Stimulated activated CD4-positive, alpha-beta T cell treated with anti-CD3 and anti-CD28 coated beads, TNF-alpha, amount 100 ng/mL, for 24 hours (primary cell): ENCODE measurements around the gene MPPED1.

Source experiments
- DNase-seq, 3 experiments: peaks; one replicate each; pipeline ENCODE4 v3.0.0-alpha.2; 2020; ENCODE audit warnings: low read depth in 3 of 3

Gene MPPED1

DNA sequence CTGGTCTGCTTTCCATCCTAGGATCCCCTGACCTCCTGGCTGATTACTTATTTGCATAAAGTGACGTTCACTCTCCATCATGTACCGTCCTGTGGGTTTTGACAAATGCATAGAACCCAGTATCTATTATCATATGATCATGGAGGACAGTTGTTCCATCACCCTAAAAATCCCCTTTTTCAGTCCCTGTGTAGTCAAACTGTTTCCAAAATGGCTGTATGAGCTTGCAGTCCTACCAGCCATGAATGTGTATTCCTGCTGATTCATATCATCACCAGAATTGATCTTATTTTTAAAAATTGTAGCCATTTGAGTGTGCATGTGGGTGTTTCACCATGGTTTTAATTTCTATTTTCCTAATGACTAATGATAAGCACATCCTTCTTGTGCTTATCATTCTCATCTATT is 108.8 kb downstream of the MPPED1 start:
- no peak for DNase-seq

DNA sequence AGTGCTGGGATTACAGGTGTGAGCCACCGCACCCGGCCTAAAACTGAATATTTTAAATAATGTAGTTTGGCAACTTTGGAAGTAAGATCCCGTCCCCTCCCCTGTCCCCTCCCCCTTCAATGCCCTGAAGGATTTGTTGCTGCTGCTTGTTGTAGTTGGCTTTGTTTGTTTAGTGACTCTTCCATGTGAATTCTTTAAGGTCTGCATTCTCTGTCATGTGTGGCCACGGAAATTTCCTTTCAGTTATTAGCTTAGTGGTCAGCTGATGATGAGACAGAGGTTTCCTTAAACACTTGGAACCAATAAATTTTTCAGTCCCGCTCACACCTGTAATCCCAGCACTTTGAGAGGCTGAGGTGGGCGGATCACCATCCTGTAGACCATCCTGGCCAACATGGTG is 109.9 kb downstream of the MPPED1 start:
- no peak for DNase-seq

DNA sequence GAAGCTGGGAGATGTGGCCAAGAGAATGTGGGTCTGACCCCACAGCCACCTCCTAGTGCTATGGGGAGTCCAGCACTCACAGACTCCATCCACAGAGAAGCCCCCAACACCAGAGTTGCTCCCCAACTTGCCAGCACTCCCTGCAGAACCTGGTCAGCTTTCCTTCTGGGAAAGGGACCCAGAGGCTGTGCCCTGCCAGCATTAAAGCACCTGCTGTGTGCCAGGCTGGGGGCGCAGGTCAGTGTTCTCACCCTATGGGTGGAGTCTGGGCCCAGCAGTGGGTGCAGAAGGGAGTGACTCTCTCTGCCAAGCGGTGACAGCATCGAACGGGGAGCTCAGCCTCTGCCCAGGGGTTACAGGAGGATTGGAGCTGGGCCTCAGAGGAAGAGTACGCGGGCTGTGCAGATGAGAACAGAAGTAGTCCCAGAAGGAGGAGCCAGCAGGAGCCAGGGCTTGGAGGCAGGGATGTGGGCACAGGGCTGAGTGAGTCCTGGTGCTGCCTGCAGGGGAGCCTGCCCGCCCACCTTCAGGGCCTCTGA is 114.4 kb downstream of the MPPED1 start:
- no peak for DNase-seq

DNA sequence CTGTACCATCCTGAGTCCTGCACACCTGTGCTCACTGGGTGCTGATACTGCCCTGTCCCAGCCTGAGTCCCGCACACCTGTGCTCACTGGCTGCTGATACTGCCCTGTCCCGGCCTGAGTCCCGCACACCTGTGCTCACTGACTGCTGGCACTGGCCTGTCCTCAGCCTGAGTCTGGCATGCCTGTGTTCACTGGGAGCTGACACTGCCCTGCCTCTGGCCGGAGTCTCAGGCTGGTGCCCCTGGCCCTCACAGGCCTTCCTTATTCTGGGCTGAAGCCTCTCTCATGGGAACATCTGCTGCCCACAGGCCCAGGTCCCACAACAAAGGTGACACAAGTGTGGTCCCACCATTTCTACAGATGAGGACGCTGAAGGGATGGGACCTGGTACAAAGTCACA is 115.1 kb downstream of the MPPED1 start:
- no peak for DNase-seq

DNA sequence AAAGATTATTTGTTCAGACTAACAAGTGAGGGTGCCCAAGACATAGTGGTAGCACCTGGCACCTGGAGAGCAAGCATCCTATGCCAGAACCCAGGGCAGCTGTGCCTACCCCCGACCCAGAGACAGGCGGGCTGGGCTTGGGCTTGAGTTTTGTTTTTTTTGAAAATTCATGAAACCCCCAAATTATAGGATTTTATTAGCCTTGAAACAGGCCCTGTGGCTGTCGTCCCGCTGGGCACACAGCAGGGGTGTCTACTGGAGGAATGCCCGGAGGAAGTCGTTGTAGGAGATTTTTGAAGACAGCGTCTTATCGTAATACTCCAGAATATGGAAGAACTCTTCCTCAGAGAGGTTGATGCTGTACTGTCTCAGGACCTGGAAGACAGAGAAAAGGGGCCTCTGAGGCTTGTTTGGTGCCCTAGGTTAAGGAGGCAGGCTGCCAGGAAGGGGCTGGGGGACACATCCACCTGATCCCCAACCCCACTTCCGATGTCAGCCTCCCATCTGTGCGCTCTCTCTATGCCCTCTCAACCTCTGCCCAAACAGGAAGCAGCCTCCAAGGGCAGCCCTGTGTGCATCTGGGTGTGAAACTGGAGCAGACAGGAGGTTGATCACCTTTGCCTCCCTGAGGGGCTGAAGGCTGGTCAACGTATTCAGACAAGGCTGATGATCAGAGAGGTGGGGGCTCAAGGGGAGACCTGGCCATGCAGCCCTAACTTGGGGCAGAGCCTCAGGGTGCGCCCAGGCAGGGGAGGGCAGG is 117.0 kb downstream of the MPPED1 start:
- no peak for DNase-seq

DNA sequence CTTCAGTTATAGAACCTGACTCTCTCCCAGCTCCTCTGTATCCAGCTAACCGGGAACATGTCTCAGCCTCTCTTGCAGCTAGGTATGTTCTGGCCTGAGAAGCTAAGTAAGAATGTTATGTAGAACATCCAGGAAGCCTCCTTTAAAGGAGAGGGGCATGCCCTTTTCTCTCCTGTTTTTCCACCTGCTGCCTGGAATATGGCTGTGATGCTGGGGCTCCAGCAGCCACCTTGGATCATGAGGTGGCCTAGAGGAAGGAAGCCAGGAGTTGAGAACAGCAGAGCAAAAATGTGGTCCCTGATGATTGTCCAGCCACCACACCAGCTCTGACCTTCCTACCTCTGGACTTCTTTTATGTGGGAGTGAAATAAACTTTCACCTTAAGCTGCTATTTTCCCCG is 117.6 kb downstream of the MPPED1 start:
- DNase-seq = no peak

DNA sequence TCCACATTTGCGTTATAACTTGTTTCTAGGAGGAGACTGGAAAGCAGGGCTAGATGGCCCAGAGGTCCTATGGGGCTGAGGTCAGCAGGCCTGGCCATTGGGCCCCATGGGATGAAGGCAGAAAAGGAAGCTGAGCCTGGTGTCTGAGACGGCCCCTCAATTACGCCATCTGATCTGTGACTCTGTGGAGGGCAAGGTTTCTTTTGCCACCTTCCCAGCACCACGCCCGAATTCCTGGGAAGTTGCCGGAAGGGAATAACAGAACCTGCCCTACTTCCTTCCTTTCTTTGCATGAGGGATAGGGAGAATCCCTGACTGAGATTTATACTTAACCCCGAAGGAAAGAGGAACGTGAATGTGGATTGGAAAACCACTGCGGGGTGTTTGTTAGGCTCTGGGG is 118.1 kb downstream of the MPPED1 start:
- DNase-seq = no peak

DNA sequence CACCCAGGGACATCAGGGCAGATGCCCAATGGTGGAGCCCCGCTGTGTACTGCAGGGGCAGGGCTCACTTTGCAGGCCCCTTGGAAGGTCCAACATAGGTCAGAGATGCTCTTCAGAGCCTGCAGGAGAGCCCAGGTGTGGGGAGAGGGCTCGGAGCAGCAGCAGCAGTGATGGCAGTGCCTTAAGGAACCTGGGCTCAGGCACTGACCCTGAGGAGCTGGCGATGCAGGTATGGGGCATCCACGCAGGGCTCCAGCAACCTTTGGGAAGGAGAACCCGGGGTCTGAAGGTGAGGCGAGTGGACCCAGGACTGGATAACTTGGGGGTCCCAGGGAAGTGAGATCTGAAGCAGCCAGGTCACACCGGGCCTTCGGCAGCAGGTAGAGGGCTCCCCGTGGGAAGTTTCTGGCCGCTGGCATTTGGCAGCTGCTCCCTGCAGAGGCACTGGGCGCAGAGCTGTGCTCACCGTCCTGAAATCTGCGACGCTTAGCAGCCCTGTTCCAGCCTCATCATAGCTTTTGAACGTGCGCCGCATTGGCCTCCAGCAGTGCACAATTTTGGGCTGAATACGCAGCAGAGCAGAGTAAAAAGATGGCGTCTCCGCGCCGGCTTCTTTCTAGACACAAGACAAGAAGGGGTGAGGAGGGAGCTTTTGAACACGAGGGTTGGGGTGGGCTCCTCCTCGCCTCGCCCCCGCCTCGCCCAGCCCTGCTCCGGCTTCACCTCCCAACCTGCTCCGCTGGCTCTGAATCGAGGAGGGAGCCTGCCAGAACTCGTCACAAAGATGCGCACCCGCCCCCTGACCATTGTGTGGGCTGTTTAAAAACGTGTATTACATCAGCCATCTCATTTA is 118.8 kb downstream of the MPPED1 start:
- DNase-seq = no peak

DNA sequence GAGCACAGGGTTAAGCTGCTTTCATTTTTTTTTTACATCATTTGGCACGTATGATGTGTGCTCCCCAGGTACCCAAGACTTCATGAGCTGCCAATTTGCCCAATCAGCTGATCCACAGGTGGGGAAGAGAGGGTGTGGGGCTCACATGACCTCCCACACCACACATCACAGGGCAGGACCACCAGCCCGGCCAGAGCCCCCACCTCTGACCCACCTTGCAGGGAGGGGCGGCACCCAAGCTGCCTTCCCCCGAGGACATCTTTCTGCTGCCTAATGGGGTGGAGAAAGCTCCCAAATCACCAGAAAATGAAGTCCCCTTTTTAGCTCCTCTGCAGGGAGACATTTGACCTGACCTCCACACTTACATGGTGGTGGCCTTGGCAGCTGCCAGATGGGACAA is 119.8 kb downstream of the MPPED1 start:
- no peak for DNase-seq

DNA sequence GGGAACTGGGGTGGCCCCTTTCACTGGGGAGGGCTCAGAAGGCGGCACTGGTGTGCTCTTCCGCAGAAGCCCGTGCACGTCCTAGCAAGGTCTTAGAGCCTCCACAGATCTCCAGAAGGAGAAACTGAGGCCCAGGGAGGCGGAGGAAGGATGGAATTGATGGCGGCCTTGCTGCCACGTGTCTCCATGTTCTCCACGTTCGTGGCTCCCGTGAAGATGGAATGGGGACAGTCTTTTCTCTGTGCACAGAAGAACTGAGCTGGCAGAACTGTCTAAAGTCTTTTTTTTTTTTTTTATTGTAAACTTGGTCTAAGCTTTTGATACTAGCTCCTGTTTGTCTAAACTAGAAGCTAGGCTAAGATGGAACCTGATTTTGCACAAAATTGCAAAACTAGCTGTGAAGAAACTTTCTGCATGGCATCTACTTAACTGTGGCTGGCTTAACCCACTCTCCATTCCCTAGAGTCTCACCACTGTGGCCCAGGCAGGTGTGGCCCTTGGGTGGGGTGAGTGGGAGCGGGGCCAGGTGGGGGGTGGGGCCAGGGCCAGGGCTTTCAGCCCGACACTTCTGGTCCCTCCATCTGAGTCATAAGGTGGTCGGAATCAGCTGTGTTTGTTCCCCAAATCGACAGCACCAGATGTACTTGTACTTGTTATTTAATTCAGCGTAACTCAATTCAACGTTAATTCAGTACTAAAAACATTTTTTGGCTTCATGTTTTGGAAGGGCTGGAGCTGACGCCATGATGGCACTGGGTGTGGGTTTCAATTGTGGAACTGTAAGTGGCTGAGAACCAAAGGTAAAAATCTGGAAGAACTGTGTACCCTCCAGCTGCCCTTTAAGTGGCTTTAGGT is 120.7 kb downstream of the MPPED1 start:
- no peak for DNase-seq

DNA sequence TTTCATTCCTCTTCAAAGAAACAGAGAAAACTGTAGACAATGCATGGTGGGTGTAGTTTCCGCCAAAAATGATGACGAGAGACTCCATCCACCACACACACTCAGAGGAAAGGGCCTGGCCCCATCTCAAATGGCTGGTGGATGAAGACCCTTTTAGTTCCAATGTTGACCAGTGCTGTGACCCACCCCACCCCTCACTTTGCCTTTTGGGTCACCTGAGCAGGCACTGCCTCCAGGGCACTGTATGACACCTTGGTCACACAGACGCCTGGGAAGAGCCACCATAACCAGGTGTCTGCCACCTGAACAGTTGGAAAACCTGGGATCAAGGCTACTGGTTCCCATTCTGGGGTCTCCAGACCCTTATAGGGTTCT is 121.3 kb downstream of the MPPED1 start:
- DNase-seq = no peak

DNA sequence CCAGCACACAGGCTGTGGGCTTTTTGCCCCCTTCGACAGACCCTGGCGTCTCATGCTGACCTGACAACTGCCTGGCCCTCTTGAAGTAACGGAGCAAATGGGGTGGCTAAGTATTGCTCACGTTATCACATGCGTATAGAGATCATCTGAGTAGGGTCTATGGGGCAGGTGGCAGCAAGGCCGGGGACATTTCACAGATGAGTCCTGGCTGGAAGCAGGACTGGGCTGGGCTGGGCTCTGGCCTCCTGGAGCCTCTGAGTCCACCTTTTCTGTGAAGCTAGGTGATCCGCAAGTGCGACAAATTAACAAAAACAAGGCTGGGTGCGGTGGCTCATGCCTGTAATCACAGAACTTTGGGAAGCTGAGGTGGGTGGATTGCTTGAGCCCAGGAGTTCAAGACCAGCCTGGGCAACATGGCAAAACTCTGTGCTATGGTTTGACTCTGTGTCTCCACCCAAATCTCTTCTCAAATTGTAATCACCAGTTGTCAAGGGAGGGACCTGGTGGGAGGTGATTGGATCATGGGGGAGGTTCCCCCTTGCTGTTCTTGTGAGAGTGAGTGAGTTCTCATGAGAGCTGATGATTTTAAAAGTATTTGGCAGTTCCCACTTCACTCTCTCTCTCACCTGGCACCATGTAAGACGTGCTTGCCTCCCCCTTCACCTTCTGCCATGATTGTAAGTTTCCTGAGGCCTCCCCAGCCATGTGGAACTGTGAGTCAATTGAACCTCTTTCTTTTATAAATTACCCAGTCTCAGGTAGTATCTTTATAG is 122.0 kb downstream of the MPPED1 start:
- DNase-seq = no peak

DNA sequence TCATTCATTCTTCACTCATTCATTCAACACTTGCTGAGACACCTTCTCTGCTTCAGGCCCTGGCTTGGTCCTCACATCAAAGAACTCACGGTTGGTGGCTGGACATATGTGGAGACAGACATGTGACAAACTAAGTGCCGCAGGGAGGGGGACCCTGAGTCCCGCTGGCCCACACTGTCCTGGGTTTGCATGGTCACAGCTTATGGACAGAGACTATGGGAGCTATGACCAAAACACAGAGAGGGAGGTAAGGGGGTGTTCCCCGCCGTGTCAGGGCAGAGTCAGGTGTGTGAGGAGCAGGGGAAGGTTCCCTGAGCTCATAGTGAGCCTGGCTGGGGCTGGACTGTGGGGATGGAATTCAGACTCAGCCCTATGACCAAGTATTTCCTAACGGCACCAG is 123.1 kb downstream of the MPPED1 start:
- no peak for DNase-seq

DNA sequence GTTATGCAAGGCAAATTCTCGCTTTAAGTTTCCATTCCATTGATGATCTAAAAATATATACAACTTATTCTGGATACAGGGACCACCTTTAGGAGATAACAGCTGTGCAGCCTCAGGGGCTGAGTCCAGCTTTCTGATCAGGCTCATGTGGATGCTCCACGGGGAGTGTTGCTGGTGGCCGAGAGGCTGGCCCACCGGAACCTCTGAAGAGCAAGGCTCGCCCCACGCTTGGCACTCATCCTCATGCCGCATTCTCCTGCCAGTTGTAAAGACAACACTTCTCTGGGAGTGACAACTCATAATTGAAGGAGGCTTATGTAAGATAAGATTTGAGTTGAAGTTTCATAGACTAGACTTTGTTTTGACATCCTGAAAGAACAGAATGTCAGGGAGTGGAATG is 123.5 kb downstream of the MPPED1 start:
- no peak for DNase-seq

DNA sequence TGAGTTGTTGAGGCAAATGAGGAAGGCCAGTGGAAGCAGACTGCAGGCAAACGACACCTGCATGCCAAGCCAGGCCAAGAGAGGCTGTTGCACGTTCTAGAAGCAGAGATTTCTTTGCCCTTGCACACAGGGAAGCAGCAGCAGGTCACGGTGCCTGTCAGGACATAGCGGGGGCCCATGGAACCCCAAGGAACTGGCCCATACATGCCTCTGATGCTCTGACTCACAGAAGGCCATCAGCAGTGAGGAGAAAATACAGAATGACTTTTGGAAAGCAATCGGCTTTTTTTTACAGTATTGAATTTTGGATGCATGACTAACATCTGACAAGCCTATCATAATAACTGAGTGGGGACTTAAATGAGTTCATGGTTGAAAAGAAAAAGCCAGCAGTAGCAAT is 123.9 kb downstream of the MPPED1 start:
- DNase-seq = no peak

DNA sequence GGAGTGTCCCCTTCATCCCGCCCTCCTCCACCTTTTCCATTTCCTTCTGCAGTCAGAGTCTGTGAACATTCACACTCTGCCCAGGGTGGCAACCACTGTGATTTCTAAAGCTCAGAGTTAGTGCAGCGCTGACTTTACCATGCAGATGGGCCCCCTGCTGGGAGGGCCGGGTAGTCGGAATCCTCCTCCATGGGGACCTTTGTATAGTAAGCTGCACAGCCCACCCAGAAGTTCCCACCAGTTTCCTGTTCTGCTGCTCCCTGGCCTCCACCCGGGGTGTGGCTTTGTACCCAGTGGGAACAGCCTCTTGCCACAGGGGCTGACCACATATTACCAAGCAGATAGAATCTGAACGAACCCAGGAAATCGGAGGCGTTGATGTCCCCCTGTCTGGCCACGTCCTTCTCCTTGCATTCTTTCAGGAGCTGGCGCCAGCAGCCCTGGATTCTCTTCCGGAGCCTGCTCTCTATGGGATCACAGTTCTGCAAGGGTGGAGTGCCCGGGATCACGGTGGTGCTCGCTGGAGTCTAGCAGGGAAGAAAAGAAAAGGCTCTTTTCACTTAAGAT is 125.3 kb downstream of the MPPED1 start:
- DNase-seq = no peak

DNA sequence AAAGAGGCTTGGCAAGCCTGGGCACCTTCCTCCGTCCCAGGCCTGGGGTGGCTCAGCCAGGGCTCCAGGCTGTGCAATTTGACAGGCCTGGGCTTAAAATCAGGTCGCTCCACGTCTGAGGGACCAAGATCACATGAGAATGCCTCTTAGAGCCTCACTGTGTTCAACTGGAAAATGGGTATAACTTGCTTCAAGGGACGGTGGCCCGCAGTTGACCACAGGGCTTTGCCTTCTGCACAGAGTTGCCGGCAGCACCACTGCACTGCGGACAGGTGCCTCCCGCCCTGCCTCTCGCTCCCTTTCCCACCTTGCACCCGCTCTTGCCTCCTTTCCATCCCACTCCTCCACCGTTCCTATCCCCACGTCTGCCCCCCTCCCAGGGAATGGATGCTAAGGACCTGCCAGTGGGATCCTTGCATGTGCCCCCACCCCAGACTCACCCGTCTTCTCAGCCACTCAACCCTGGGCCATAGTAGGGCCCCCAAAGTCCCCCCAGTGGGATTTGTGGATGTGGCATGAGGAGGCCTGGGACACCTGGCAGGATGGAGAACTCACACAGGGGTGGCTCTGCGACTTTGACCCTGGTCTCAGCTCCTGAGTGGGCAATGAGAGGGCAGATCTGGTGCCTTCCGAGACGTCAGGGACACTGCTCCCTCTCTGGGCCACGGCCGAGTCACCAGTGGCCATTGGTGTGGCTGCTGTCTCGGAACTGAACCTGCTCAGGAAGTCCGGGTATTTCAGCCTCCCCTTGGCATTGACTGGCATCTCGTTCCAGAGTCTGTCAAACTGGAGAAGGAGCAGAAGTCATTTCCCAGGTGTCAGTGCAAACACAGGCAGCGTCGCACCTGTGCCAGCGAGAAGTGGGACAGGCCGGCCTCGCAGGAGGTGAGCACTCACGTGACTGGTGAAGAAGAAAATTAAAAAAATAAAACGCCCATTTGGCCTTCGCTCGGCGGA is 128.0 kb downstream of the MPPED1 start:
- DNase-seq = no peak

DNA sequence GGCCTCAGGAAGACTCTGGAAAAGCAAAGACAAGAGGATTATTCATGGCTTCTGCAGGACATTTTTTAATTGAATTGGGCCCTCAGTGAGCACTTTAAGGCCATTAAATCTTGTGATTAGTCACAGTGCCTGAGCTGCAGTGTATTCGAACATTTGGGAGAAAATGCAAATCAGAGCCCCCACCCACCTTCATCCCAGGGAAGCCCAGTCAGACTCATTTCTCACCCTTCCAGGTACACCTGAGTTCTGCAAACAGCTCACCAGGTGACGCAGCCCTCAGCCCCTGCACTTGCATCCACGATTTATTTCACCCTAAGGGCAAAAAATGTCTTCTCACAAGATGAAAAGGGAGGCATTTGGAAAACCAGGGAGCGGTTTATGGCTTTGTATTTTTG is 128.7 kb downstream of the MPPED1 start:
- DNase-seq = no peak

DNA sequence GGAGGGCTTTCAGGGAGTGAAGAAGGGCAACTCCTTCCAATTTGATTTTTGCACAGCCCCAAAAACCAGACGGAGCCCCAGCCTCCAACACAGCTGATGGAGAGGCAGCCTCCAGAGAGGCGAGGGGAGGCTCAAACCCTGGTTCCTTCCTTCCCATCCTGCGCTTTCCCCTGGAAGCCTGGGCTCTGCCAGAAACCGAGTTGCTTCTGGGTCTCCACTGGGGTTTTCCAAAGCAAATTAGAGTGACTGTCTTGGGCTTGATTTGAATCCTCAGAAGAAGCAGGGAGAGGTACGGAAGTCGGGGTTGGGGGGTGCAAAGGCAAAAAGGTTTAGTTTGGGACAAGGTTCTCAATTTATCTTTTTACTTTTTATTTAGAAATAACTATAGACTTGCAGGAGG is 129.2 kb downstream of the MPPED1 start:
- no peak for DNase-seq
